ENCODE measurements around the gene GCDH.

- TF ChIP-seq CTCF (conservative IDR thresholded peaks at IDR 0.05; ENCODE audit: low read length) (no peak), EZH2phosphoT487 (IDR thresholded peaks at IDR 0.05; ENCODE audit: borderline replicate concordance, low read depth, low read length) (no peak)
Measured at GRCh38 chr19:12933287-12934072, 42.5 kb downstream of the GCDH start, which contains the start of gene FARSA.

All from OCI-LY7 (cell line).